HCT116 (cell line): ENCODE data around the gene FER. TPM values are rescaled to one million over a fixed set of nuclear protein-coding genes. Genes with fewer than 3 reads are reported as not detected.

Experiments
- ATAC-seq: fragments of 200-7000 bp; cut with Tn5 transposase; 2 replicates; pipeline ENCODE4 v1.9.1; 2020; ENCODE audit warnings: mild to moderate bottlenecking, moderate library complexity
- BruUV-seq: library from RNA; stranded (reverse); fragments of 400-500 nt; replicated peaks from 2 replicates; lab custom pipeline; 2021; lab: Mats Ljungman, UMichigan
- CTCF ChIA-PET: fragments of 300-600 bp; sonication (Branson Sonifier 250); formaldehyde crosslinking; loops from one replicate; lab custom pipeline; 2021; ENCODE audit warnings: antibody characterized with exemption; lab: Charles Lee
- POLR2A ChIA-PET: fragments of 300-600, 350-600 bp; sonication (Branson Sonifier 250); formaldehyde crosslinking; loops from one replicate; lab custom pipeline; 2021; ENCODE audit warnings: antibody characterized with exemption; lab: Charles Lee
- RAD21 ChIA-PET, 2 experiments: fragments of 300-600 bp; sonication (Branson Sonifier 250); formaldehyde crosslinking; loops; one replicate each; lab custom pipeline; 2023; ENCODE audit warnings: low total read pairs in 2 of 2; ENCODE audit not compliant: uncharacterized antibody in 2 of 2, unreplicated experiment in 2 of 2, low non-redundant PET in 1 of 2; lab: Charles Lee
- DNase-seq: peaks from one replicate; pipeline ENCODE4 v3.0.0-alpha.2; 2010; ENCODE audit warnings: low read depth, low spot score
- H2AFZ ChIP-seq: fragments of 200-600 bp; shearing (Covaris generic), sonication (generic); 2 replicates; pipeline ENCODE4 v1.6.1; 2017; ENCODE audit warnings: low read depth, mixed run types, mixed read lengths, antibody characterized with exemption, low read length; ENCODE audit not compliant: poor library complexity, severe bottlenecking
- H3K27ac ChIP-seq: 2 replicates; pipeline ENCODE4 v1.5.1; 2012; ENCODE audit warnings: low read depth, low read length
- H3K27me3 ChIP-seq: fragments of 200-600 bp; sonication (generic); 2 replicates; pipeline ENCODE4 v1.6.1; 2016; ENCODE audit warnings: mixed run types, low read length, mixed read lengths; ENCODE audit not compliant: insufficient read depth
- H3K36me3 ChIP-seq, 2 experiments: fragments of 200-500 bp in 1 of 2; fragments of 200-600 bp in 1 of 2; sonication (Bioruptor generic) in 1 of 2; sonication (generic) in 1 of 2; 2 replicates each; pipeline versions ENCODE4 v1.5.1 to v1.6.1; 2014 to 2016; ENCODE audit warnings: low read length in 2 of 2, inconsistent platforms in 1 of 2, mixed read lengths in 1 of 2, mixed run types in 1 of 2; ENCODE audit not compliant: insufficient read depth in 2 of 2, control insufficient read depth in 1 of 2
- H3K4me1 ChIP-seq, 2 experiments: fragments of 200-600 bp in 1 of 2; sonication (generic) in 1 of 2; 2 replicates each; pipeline versions ENCODE4 v1.5.1 to v1.6.1; 2012 to 2017; ENCODE audit warnings: low read length in 2 of 2, inconsistent platforms in 1 of 2, mild to moderate bottlenecking in 1 of 2, mixed read lengths in 1 of 2, mixed run types in 1 of 2, moderate library complexity in 1 of 2; ENCODE audit not compliant: insufficient read depth in 2 of 2, control insufficient read depth in 1 of 2
- H3K4me2 ChIP-seq: fragments of 200-600 bp; sonication (generic); 2 replicates; pipeline ENCODE4 v1.6.1; 2017; ENCODE audit warnings: mixed run types, low read length, mixed read lengths
- H3K4me3 ChIP-seq, 2 experiments: fragments of 200-600 bp in 1 of 2; sonication (generic) in 1 of 2; replicated peaks in 1 of 2; 2 replicates each; pipeline ENCODE4 v1.5.1; 2011 to 2016; ENCODE audit warnings: low read length in 2 of 2, control low read depth in 1 of 2, low read depth in 1 of 2, mild to moderate bottlenecking in 1 of 2, mixed read lengths in 1 of 2, mixed run types in 1 of 2
- H3K79me2 ChIP-seq: fragments of 200-600 bp; sonication (generic); 2 replicates; pipeline ENCODE4 v1.6.1; 2017; ENCODE audit warnings: mild to moderate bottlenecking, mixed run types, low read length, moderate library complexity, mixed read lengths; ENCODE audit not compliant: insufficient read depth
- H3K9ac ChIP-seq: fragments of 200-600 bp; sonication (generic); 2 replicates; pipeline ENCODE4 v1.6.1; 2016; ENCODE audit warnings: low read length, mixed read lengths
- H3K9me2 ChIP-seq: fragments of 200-600 bp; sonication (generic), shearing (Covaris generic); 2 replicates; pipeline ENCODE4 v1.6.1; 2017; ENCODE audit warnings: mixed run types, mild to moderate bottlenecking, moderate library complexity; ENCODE audit not compliant: insufficient read depth
- H3K9me3 ChIP-seq, 2 experiments: fragments of 200-500 bp in 1 of 2; fragments of 200-600 bp in 1 of 2; sonication (Bioruptor generic) in 1 of 2; sonication (generic) in 1 of 2; 2 replicates each; pipeline ENCODE4 v1.6.1; 2014 to 2017; ENCODE audit warnings: low read length in 2 of 2, mixed read lengths in 2 of 2, inconsistent platforms in 1 of 2, low read depth in 1 of 2, mild to moderate bottlenecking in 1 of 2, mixed run types in 1 of 2, moderate library complexity in 1 of 2; ENCODE audit not compliant: control insufficient read depth in 1 of 2, insufficient read depth in 1 of 2
- H4K20me1 ChIP-seq: fragments of 200-600 bp; sonication (generic), shearing (Covaris generic); 2 replicates; pipeline ENCODE4 v1.6.1; 2017; ENCODE audit warnings: mixed run types, mild to moderate bottlenecking, moderate library complexity; ENCODE audit not compliant: insufficient read depth
- CBX3 ChIP-seq: IDR thresholded peaks from 2 replicates; pipeline ENCODE4 v1.6.1; 2012; ENCODE audit warnings: low read depth
- CEBPB ChIP-seq: IDR thresholded peaks from 2 replicates; pipeline ENCODE4 v1.6.1; 2012; ENCODE audit warnings: low read depth
- EZH2 ChIP-seq: fragments of 200-600 bp; sonication (generic); IDR thresholded peaks from 2 replicates; pipeline ENCODE4 v1.6.1; 2017; ENCODE audit warnings: antibody characterized with exemption, mixed run types
- FOSL1 ChIP-seq: IDR thresholded peaks from 2 replicates; pipeline ENCODE4 v1.6.1; 2012; ENCODE audit warnings: low read depth
- JUND ChIP-seq: IDR thresholded peaks from 2 replicates; pipeline ENCODE4 v1.6.1; 2012
- MAX ChIP-seq: IDR thresholded peaks from 2 replicates; pipeline ENCODE4 v1.6.1; 2012
- POLR2A ChIP-seq: IDR thresholded peaks from 2 replicates; pipeline ENCODE4 v1.7.0; 2011; ENCODE audit warnings: borderline replicate concordance; ENCODE audit not compliant: insufficient read depth, insufficient read length; ENCODE audit errors: extremely low read depth
- RAD21 ChIP-seq: IDR thresholded peaks from 2 replicates; pipeline ENCODE4 v1.6.1; 2012; ENCODE audit warnings: low read depth, mild to moderate bottlenecking
- REST ChIP-seq: IDR thresholded peaks from 2 replicates; pipeline ENCODE4 v1.6.1; 2012; ENCODE audit warnings: low read depth
- SIN3A ChIP-seq: IDR thresholded peaks from 2 replicates; pipeline ENCODE4 v1.6.1; 2012; ENCODE audit warnings: low read depth
- SP1 ChIP-seq: IDR thresholded peaks from 2 replicates; pipeline ENCODE4 v1.6.1; 2012; ENCODE audit warnings: low read depth
- SRF ChIP-seq: IDR thresholded peaks from 2 replicates; pipeline ENCODE4 v1.6.1; 2012; ENCODE audit warnings: low read depth
- YY1 ChIP-seq: IDR thresholded peaks from 2 replicates; pipeline ENCODE4 v1.6.1; 2011; ENCODE audit warnings: low read length, low read depth, moderate library complexity, mild to moderate bottlenecking; ENCODE audit not compliant: insufficient replicate concordance; ENCODE audit errors: extremely low read depth
- ZFX ChIP-seq: fragments of 450-650 bp; IDR thresholded peaks from 2 replicates; pipeline ENCODE4 v1.6.1; 2017
- intact Hi-C: fragments of 100-400 bp; cut with micrococcal nuclease; formaldehyde crosslinking; loops from 2 replicates; pipeline ENCODE4 v1.10.0; 2022
- total RNA-seq: library from RNA; stranded (reverse); gene quantifications from one replicate; pipeline ENCODE4 v1.2.1, GENCODE V29; 2021; ENCODE audit not compliant: unreplicated experiment

Gene FER
- total RNA-seq, 1 experiment from 2014 or later = 32.0 TPM

- Histone ChIP-seq H3K27ac (no peak overlapping the region), H3K79me2 (no peaks in the 10 kb centered on the region), H4K20me1 (no peaks in the 10 kb centered on the region), H3K27me3 (no peaks in the 10 kb centered on the region), H2AFZ (no peak overlapping the region), H3K4me1 (no peaks in the 10 kb centered on the region), H3K9me2 (no peaks in the 10 kb centered on the region), H3K4me3 (no peak overlapping the region), H3K36me3 (no peaks in the 10 kb centered on the region), H3K9me3 (no peaks in the 10 kb centered on the region), H3K4me2 (no peak overlapping the region), H3K9ac (no peak overlapping the region)
- DNase-seq (no peak), ATAC-seq (no peak)
- BruUV-seq = no TSS peak
- TF ChIP-seq FOSL1 (no peak), EZH2 (no peak), ZFX (no peak), CEBPB (no peak), SIN3A (no peak), MAX (no peak), SP1 (no peak), JUND (no peak), RAD21 (no peak), CBX3 (no peak), YY1 (no peak), POLR2A (no peak), SRF (no peak), REST (no peak)
- intact Hi-C loops = no loop called here
- ChIA-PET RAD21 (no interaction called here), CTCF (no interaction called here), POLR2A (no interaction called here)
Observed at GRCh38 chr5:108720391-108720790, 27.3 kb upstream of the FER start.
